NCI-H748 treated with DMSO at 0.1 percent for 48 hours (cell line): ENCODE data around the gene TTF1.

Experiments used
- DNase-seq: peaks from one replicate; lab custom pipeline; 2025; lab: John Stamatoyannopoulos, UW

The TTF1 gene

GRCh38 chr9:132406554-132407122 lies at the start of gene TTF1:
TTF1 (minus strand) TSS chr9:132406840; CDS start chr9:132402821, 4,019 bp downstream.
- DNase-seq = peak; percentile 61

GRCh38 chr9:132456241-132456640 lies 49.6 kb upstream of the TTF1 start:
- DNase-seq = no peak

GRCh38 chr9:132451276-132451675 lies 44.6 kb upstream of the TTF1 start:
- no peak for DNase-seq

- DNase-seq = no peak
Observed at GRCh38 chr9:132447902-132448301, 41.3 kb upstream of the TTF1 start.

- DNase-seq = no peak
Observed at GRCh38 chr9:132447346-132447745, 40.7 kb upstream of the TTF1 start.

GRCh38 chr9:132446887-132447286 lies 40.2 kb upstream of the TTF1 start:
- no peak for DNase-seq

GRCh38 chr9:132443951-132444607 lies 37.4 kb upstream of the TTF1 start:
- DNase-seq = no peak

- no peak for DNase-seq
Observed at GRCh38 chr9:132441404-132441803, 34.8 kb upstream of the TTF1 start.

GRCh38 chr9:132440735-132441134 lies 34.1 kb upstream of the TTF1 start:
- DNase-seq = no peak

GRCh38 chr9:132439153-132439552 lies 32.5 kb upstream of the TTF1 start:
- no peak for DNase-seq

- no peak for DNase-seq
Observed at GRCh38 chr9:132434881-132435280, 28.2 kb upstream of the TTF1 start.

- no peak for DNase-seq
Observed at GRCh38 chr9:132430998-132431397, 24.4 kb upstream of the TTF1 start.

GRCh38 chr9:132426639-132427414 lies 20.2 kb upstream of the TTF1 start:
- peak; percentile 75 for DNase-seq

GRCh38 chr9:132425675-132426062 lies 19.0 kb upstream of the TTF1 start:
- no peak for DNase-seq

- no peak for DNase-seq
Observed at GRCh38 chr9:132424857-132425674, 18.4 kb upstream of the TTF1 start.

GRCh38 chr9:132423503-132423902 lies 16.9 kb upstream of the TTF1 start:
- no peak for DNase-seq

- no peak for DNase-seq
Observed at GRCh38 chr9:132422574-132422973, 15.9 kb upstream of the TTF1 start.

GRCh38 chr9:132418726-132419363 lies 12.2 kb upstream of the TTF1 start:
- DNase-seq = peak; percentile 20

- peak; percentile 42 for DNase-seq
Observed at GRCh38 chr9:132415181-132415580, 8.5 kb upstream of the TTF1 start.

- DNase-seq = peak; percentile 79
Observed at GRCh38 chr9:132414731-132415130, 8.1 kb upstream of the TTF1 start.

- DNase-seq = no peak
Observed at GRCh38 chr9:132413926-132414325, 7.3 kb upstream of the TTF1 start.

- DNase-seq = peak; percentile 21
Observed at GRCh38 chr9:132412089-132412488, 5.4 kb upstream of the TTF1 start.
